Hepatocyte (in vitro differentiated cells): ENCODE measurements around the gene TTC38.

Experiments
- EZH2 ChIP-seq: fragments of 200-600 bp; sonication (generic); IDR thresholded peaks from 2 replicates; pipeline ENCODE4 v1.6.1; 2016; ENCODE audit warnings: antibody characterized with exemption, mild to moderate bottlenecking, borderline replicate concordance
- EZH2phosphoT487 ChIP-seq: fragments of 200-600 bp; sonication (generic); IDR thresholded peaks from one replicate; pipeline ENCODE4 v1.6.1; 2018; ENCODE audit warnings: antibody characterized with exemption, mild to moderate bottlenecking, low read depth, moderate library complexity; ENCODE audit not compliant: unreplicated experiment, severe bottlenecking
- TF ChIP-seq, protein P1 (sequence below): fragments of 200-600 bp; sonication (generic); IDR thresholded peaks from 2 replicates; pipeline ENCODE4 v1.5.1; 2016; ENCODE audit warnings: antibody characterized with exemption, mild to moderate bottlenecking; ENCODE audit not compliant: poor library complexity

GRCh38 chr22:46331496-46331895 lies 63.7 kb downstream of the TTC38 start:
- TF ChIP-seq, protein P1, sequence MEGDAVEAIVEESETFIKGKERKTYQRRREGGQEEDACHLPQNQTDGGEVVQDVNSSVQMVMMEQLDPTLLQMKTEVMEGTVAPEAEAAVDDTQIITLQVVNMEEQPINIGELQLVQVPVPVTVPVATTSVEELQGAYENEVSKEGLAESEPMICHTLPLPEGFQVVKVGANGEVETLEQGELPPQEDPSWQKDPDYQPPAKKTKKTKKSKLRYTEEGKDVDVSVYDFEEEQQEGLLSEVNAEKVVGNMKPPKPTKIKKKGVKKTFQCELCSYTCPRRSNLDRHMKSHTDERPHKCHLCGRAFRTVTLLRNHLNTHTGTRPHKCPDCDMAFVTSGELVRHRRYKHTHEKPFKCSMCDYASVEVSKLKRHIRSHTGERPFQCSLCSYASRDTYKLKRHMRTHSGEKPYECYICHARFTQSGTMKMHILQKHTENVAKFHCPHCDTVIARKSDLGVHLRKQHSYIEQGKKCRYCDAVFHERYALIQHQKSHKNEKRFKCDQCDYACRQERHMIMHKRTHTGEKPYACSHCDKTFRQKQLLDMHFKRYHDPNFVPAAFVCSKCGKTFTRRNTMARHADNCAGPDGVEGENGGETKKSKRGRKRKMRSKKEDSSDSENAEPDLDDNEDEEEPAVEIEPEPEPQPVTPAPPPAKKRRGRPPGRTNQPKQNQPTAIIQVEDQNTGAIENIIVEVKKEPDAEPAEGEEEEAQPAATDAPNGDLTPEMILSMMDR: no peak
- TF ChIP-seq EZH2 (no peak), EZH2phosphoT487 (no peak)
